HG03066 (cell line): ENCODE data around the gene UQCC2.

Experiments used
- ATAC-seq: cut with Tn5 transposase; IDR thresholded peaks from one replicate; pipeline ENCODE4 v1.9.1; 2021; ENCODE audit warnings: low read depth; ENCODE audit not compliant: unreplicated experiment

UQCC2 gene

DNA sequence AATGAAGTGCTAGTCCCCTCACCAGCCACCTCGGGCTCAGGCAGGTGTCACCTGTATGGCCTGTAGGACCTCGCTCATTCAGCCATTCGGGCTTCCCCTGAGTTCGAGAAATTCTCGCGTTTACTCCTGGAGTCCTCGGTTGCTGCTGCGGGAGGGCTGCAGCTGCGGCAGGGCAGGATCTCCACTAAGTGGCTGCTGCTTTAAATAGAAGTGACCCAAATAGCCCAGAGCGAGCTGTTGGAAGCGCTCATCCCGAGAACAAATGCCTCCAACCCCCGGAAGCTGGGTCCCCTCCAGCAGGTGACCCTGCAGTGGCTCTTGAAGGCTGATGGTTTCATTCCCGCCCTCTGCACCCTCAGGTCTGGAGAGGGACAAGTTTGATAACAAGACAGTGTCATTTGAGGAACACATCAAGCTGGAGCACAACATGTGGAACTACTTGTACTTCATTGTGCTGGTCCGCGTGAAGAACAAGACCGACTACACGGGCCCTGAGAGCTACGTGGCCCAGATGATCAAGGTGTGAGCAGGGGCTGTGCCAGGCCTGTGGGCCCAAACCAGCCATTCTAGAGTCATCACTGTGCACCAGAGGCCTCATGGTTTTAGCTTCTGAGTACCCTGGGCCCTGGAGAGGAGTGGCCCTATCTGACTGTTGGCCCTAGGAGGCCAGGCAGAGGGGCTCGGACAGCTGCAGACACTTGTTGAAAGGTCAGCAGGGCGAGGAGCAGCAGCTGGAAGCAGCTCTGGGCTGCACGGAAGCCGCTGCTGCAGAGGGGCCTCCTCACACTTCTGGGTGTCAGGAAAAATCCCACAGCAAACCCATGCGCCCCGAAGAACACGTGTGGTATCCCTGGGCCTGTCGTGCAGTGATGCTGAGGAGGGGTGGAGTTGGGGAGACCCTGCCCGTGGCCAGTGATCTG, 18.1 kb downstream of the UQCC2 start:
- ATAC-seq = no peak

DNA sequence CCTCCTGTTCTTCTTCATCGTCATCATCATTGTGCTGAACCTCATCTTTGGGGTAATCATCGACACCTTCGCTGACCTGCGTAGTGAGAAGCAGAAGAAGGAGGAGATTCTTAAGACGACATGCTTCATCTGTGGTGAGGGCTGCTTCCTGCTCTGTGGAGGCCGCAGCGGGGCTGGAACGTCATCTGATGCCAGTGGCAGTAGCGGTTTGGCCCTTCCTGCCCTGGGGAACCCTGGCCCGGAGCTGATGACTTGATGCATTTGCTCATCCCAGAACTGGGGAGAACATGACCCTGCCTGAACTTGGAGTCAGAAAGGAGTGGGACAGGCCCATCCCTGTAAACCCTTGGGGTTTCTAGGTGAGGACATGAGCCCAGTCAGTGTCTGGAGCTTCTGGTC, 18.7 kb downstream of the UQCC2 start:
- ATAC-seq = no peak

DNA sequence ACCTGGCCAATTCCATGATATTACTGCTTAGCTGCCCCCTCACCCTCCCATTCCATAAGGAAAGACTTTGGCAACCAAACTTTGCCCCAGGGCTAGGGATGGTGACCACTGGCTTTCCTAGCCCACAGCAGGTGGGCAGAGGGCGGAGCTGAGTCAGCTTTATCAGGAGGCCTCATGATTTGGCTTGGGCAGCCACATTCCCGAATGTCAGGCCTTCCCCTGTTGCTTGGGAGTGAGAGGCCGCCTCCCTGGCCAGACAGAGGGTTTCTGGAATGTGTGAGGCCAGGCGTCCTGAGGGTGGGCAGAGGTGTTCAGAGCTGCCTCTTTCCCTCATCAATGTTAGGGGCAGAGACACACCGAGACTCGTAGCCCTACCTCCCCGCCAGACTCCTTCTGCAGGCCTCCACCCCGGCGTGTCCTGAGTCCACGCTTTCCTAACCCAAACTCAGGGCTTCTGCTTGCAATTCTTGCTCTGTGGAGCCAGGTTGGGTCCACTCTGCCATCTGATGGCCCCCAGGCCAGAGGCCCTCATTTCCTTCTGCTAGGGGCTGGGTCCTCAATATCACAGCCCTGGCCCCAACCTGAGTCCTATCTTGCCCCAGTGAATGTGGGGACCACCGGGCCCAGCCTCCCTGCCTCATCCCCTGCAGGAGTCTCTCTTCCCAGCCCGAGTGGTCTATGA, 19.3 kb downstream of the UQCC2 start:
- no peak for ATAC-seq

DNA sequence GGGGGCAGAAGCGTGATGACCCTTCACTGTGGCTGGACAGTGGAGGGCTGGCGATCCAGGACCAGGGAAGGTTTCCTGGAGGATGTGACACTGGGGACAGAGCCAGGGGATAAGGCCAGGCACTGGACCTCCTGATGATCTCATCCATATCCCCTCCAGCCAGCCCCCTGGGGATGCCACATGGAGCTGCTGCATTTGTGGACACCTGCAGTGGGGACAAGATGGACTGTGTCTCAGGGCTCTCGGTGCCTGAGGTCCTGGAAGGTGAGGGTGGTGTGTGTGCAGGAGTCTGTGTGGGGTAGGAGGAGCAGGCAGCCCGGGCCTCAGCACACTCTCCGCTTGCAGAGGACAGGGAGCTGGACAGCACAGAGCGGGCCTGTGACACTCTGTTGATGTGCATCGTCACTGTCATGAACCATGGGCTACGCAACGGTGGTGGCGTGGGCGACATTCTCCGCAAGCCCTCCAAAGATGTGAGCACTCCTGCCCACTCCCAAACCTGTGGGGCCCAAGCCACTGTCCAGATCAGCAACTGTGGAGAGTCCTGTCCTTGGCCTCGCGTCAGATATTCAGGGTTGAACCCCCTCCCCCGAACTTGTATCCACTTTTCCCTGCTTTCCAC, 19.9 kb downstream of the UQCC2 start:
- ATAC-seq = no peak

DNA sequence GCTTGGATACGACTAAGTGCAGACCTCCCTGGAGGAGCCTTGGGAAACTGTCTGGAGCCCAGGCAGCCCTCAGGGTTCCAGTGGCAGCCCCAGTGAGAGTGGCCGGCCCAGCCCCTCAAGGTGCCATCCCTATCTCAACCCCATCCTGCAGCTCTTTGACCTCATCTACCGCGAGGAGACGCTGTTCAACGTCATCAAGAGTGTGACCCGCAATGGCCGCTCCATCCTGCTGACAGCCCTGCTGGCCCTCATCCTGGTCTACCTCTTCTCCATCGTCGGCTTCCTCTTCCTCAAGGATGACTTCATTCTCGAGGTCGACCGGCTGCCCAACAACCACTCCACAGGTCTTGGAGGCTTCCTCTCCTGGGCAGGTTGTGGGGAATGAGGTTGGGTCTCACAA, 20.7 kb downstream of the UQCC2 start:
- no peak for ATAC-seq

DNA sequence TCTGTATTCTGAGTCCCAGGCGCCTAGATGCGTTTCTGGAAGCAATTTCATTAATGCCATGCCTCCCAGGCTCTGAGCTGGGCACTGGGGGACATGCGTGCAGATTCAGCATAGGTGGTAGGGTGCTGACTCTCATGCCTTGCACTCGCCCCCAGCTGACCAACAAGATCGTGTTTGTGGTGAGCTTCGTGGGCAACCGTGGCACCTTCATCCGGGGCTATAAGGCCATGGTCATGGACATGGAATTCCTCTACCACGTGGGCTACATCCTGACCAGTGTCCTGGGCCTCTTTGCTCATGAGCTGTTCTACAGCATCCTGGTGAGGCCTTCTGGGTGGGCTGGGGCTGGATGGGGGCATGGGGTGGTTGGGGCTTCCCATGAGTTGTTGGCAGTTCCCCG, 21.6 kb downstream of the UQCC2 start:
- no peak for ATAC-seq

DNA sequence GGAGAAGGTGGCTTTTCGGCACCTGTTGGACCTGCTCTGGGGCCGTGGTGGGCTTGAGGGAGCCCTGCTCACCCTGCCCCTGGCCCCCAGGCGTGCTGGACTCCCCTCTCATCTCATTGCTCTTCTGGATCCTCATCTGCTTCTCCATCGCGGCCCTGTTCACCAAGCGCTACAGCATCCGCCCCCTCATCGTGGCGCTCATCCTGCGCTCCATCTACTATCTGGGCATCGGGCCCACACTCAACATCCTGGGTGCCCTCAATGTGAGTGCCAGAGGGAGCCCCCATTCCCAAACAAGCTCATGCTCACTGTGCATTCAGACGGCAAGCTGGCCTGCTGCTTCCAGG, 22.4 kb downstream of the UQCC2 start:
- no peak for ATAC-seq

DNA sequence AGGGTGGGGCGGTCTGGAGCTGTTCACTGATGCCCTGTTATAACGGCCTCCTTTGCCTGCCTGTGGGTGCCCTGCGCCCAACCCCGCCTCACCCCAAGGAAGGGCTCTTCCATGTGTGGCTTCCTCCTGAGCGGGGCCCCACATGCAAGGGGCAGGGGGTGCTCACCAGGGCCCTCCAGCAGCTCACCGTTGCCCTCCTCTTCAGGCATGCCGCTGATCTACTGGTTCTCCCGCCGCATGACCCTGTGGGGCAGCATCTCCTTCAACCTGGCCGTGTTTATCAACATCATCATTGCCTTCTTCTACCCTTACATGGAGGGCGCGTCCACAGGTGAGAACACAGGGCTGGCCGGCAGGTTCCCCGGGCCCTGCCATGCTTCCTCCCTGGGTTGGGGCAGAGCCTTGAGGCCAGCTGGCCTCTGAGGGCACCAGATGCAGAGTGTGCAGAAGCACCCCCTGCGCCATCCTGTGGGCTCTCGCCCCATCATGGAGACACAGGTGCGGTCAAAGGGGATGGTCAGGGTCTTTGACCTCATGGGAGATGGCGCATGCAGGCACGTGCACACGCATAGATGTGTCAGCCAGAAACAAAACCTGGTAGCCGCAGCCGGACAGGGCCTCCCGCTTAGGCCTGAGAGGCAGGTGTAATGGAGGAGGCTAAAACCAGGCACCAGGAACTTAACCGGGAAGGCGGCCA, 22.9 kb downstream of the UQCC2 start:
- ATAC-seq = no peak

DNA sequence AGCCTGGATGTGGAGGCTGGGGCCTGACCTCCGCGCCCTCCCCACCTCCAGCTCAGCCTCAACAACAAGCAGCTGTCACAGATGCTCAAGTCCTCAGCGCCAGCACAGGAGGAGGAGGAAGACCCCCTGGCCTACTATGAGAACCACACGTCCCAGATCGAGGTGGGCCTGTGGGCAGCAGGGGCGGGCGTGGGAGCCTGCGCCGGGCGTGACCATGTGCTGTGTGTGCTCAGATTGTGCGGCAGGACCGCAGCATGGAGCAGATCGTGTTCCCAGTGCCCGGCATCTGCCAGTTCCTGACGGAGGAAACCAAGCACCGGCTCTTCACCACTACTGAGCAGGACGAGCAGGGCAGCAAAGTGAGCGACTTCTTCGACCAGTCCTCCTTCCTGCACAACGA, 23.5 kb downstream of the UQCC2 start:
- ATAC-seq = no peak

DNA sequence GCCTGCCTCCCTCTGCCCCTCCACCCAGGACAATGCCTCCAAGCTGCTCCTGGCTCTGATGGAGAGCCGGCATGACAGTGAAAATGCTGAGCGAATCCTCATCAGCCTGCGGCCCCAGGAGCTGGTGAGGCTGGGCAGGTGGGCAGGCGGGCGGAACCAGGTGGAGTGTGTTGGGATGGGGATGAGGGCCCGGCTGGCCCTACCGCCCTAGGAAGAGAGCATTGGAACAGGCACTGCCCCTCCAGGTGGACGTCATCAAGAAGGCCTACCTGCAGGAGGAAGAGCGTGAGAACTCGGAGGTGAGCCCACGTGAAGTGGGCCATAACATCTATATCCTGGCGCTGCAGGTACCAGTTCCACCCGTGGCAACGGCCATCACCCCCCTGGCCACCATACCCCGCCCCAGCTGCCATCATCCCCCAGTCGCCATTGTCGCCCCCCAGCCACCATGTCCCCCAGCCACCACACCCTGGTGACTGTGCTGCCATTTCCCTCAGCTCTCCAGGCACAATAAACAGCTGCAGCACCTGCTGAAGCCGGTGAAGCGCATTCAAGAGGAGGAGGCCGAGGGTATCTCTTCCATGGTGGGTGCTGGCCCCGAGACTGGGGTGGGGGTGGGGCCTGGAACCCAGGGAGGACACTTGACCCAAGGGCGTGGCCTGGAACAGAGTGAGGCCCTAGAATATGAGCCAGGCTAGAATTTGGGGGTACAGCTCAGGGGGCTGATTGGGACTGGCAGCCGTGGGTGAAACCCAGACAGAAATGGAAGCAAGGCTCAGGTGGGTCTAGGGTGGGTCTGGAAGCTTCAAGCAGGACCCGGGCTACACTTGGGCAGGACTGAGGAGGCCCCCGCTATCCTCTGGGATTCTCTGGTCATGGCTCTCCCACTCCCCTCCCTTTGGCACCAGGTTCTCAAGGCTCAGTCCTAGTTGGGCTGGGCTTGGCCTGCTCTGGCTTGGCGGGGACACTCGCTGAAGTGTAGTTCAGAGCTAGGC, 24.2 kb downstream of the UQCC2 start:
- no peak for ATAC-seq

DNA sequence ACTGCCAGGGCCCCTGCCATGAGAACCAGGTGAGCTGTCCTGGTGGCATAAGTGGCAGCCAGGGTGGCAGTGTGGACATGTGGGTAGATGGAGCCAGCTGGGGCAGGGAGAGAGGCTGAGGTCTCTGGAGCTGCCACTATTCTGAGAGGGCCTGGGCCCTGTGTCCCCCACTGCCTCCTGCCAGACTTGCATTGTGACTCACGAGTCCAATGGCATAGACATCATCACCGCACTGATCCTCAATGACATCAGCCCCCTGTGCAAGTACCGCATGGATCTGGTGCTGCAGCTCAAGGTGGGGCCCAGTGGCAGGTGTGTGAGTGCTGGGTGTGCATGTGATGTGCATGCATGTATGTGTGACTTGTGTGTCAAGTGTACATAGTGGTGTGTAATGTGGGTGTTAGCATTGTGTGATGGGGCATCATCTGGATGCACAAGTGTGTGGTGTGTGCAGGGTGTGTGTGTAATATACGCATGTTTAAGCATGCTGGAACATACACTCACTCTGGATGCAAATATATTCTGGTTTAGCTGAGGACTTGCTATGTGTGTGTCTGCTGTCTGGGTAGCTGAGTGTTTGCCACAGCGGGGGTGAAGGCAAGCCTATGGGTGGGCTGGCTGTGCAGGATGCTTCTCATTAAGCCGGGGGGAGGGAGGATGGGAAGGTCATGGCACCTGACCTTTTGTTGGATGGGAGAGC, 25.1 kb downstream of the UQCC2 start:
- no peak for ATAC-seq

DNA sequence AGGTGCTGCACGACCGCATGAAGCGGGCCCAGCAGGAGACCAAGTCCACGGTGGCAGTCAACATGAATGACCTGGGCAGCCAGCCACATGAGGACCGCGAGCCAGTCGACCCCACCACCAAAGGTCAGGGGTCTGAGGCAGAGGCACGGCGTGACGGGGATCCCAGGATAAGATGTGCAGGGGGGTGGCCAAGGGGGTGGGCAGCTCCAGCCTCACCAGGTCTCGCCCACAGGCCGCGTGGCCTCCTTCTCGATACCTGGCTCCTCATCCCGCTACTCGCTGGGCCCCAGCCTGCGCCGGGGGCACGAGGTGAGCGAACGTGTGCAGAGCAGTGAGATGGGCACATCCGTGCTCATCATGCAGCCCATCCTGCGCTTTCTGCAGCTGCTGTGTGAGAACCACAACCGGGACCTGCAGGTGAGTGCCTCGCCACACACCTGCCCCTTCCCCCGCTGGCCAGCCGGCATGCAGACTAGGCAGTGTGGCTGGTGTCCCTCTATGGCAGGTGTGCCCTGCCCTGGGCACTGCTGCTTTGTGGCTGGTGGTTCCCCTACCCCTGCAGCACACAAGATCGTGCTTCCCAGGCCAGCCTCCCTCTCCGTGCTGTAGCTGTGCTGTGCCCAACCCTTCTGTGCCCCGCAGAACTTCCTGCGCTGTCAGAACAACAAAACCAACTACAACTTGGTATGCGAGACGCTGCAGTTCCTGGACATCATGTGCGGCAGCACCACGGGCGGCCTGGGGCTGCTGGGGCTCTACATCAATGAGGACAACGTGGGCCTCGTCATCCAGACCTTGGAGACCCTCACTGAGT, 25.9 kb downstream of the UQCC2 start:
- no peak for ATAC-seq

DNA sequence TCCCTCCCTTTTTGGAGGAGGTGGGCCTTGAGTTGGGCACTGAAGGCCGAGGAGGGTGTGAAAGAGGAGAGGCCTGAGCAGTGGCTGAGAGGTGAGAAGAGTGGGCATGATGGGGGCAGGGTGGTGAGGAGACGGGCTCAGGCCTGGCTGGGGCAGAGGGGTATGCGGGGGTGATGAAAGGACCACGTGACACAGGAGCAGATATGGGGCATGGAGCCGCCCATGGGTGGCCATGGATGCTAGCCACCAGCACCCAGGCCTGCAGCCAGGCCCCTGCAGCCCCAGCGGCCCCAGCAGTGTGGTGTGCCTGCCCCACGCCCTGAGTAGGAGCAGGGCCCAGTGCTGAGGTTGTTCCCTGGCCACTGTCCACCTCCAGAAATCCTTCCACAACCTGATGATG, 26.5 kb downstream of the UQCC2 start:
- ATAC-seq = no peak

DNA sequence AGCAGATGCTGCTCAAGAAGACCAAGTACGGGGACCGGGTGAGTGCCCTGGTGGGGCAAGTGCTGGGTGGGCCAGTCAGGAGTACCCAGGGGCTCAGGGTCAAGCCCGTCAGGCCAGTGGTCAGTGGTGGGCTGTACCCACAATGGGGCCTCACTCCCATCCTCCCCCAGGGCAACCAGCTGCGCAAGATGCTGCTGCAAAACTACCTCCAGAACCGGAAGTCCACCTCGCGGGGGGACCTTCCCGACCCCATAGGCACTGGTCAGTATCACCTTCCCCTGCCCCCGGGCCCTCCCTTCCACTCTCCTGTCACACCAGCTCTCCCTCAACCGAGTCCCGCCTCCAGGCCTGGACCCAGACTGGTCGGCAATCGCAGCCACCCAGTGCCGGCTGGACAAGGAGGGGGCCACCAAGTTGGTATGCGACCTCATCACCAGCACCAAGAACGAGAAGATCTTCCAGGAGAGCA, 27.0 kb downstream of the UQCC2 start:
- ATAC-seq = no peak

DNA sequence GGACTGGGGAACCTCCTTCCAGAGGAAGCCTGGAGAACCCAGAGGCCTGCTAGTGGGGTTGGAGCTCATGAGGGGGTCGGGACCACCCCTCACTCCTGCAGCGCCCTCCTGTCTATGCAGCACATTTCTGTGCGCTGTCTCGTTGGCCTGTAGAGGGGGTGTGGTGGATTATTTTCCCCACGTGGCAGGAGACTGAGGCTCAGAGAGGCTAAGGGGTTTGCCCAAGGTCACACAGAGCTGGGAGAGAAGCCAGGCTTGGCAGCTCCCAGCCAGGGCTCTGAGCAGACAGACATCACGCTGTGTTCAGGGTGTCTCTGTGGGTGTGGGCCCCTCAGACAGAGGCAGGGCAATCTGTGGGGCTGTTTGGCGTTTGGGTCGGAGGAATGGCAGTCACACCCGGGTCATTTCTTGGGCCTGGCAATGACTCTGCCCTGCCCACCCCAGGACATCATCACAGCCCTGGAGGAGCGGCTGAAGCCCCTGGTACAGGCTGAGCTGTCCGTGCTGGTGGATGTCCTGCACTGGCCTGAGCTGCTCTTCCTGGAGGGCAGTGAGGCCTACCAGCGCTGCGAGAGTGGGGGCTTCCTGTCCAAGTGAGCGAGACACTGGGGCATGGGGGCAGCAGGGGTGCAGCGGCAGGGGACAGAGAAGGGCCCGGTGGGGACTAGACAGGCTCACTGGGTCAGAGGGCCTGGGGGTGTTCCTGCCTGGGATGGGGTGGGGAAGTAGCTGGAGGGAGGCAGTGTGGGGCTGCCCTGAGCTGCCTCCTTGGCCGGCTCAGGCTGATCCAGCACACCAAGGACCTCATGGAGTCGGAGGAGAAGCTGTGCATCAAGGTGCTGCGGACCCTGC, 27.7 kb downstream of the UQCC2 start:
- no peak for ATAC-seq

DNA sequence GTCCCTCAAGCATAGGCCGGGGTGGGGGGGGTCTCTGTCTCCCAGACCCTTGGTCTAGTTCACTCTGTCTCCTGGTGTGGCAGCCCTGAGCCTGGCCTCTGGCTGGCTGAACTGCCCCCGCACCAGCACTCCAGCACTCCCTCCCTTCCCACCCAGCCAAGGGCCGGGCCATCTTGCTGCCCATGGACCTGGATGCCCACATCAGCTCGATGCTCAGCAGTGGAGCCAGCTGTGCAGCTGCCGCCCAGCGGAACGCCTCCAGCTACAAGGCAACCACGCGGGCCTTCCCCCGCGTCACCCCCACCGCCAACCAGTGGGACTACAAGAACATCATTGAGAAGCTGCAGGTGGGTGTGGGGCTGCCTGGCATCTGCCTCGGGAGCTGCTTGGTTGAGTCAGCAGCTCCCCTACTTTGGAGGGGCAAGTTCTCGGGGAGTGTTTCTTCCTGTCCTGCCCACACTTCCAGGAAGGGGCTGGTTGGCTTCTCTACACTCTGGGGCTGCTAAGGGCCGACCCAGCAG, 28.4 kb downstream of the UQCC2 start:
- ATAC-seq = no peak

DNA sequence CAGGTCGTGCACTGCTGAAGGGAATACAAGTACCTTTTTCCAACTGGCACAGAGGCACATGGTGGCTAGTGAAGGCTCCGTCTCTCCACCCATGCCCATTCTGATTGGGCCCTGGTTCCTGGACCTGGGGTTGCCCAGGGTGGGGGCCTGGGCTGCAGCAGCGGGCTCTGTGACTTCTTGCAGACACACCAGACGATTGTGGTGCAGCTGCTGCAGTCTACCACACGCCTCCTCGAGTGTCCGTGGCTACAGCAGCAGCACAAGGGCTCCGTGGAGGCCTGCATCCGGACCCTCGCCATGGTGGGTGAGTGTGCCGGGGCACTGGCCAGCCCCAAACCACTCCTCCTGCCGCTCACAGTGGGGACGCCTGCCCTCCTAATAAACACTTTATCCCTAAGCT, 29.2 kb downstream of the UQCC2 start:
- no peak for ATAC-seq
